AG08396 (cell line): Measurements from ENCODE around the gene AK5.

Experiments
- DNase-seq: peaks from one replicate; pipeline ENCODE4 v3.0.0; 2012; ENCODE audit warnings: low spot score, mixed read lengths

The AK5 gene

DNA sequence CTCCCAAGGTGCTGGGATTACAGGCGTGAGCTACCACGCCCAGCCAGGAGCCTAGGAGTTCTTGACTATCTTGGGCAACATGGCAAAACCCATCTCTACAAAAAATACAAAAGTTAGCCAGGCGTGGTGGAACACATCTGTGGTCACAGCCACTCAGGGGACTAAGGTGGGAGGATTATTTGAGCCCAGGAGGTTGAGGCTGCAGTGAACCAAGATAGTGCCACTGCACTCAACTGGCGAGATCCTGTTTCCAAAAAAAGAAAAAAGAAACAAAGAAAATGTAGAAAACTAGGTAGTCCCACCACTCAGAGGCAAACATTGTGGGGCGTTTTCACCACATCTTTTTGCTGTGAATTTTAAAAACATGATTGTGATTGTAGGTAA is 259.3 kb downstream of the AK5 start:
- DNase-seq = no peak

DNA sequence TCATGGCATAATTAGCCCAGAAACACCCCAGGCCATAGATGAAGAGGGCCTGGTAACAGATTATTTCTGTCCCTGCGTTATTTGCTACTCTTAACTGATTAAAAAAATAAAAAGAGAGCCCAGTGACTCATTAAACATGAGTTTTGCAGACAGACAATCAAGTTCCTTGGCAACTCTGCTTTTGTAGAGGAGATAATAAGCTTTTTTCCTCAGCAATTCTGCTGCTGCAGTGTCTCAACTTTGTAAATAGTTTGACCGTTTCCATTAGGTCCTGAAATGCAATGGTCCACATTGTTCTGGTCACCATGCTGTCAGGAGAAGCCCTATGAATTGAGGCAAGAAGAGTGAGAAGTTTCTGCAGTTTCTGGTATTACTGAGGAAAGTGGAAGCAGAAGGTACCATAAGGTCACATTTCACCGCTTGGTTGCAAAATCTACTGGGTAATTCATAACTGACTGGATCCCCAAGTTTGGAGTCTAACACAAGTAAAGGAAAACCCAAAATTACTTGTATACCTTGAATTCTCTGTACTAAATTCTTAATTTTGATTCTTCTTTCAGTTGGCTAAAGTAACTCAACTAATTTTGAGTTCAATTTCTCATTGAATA is 261.1 kb downstream of the AK5 start:
- DNase-seq = no peak

DNA sequence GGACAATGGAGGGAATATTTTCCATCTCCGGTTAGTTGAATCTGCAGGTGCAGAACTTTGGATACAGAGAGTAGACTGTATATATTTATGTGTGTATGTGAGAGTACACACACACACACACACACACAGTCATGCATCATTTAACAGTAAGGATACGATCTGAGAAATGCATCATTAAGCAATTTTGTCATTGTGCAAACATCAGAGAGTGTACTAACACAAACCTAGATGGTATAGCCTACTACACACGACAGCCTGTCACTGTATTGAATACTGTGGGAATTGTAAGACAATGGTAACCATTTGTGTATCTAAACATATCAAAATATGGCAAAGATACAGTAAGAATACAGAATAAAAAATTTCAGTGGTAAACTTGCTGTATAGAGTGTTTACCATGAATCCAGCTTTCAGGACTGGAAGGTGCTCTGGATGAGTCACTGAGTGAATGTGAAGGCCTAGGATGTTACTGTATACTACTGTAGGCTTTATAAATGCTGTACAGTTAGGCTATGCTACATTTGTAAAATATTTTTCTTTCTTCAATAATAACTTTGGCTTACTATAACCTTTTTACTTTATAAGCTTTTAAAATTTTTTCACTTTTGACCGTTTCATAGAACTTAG is 262.1 kb downstream of the AK5 start:
- DNase-seq = no peak

DNA sequence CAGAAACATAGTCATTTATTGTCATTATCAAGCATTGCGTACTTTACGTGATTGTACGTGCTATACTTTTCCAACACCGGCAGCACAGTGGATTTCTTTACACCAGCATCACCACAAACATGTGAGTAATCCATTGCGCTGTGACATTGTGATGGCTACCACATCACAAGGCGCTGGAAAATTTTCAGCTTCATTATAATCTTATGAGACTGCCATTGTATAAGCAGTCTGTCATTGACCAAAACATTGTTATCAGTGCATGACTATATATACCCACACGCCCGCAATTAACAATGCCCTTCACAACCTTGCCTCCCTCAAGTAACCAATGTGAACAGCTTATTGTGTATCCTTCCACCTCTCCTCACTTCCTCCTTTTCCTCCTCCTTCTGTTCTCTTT is 263.0 kb downstream of the AK5 start:
- DNase-seq = no peak

DNA sequence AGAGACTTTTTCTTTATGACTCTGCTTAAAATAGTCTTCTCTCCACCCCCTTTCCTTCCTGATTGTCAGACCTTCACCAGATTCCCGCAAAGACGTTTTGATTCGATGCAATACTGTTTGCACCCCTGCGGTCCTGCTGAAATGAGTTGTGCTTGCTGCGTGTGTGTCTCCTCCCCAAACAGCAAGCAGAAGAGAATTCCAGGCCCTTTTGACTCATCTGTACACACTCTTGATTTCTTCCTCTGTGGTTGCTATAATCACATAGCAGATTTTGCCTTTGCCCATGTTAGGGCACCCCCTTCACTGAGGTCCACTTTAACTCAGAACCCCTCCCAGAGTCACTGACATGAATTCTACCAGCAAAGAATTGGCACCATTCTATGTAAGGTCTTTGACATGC is 264.2 kb downstream of the AK5 start:
- DNase-seq = no peak

DNA sequence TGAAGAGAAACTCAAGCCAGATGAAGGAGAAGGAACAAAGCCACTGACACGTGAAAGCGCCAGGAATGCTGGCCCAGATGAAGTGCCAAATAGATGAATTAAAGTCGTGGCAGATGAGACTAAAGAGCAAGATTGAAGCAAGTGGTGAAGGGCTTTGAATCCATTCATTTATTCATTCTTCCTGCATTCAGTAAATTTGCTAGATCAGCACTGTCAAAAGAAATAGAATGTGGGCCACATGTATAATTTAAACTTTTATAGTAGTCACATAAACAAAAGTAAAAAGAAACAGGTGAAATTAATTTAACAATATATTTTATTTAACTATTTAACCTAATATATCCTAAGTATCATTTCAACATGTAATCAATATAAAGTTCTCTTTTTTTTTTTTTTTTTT is 265.1 kb downstream of the AK5 start:
- no peak for DNase-seq

DNA sequence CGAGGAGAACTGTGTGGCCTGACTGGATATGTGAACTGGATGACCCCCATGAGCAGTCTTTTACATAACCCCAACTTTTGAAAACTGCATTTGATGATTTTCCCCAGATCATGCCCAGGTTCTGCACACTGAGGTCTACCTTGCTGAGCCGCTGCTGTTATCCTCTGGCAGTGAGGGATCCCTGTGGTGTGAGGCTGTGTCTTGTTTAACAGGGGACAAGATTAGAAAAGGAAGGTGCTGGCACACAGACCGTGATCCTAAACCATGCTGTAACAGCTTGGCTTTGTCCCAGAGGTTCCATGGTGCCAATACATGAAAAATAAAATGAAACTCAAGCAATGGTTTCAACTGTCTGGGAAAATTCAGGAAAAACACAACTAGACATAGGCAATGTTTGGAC is 266.5 kb downstream of the AK5 start:
- no peak for DNase-seq

DNA sequence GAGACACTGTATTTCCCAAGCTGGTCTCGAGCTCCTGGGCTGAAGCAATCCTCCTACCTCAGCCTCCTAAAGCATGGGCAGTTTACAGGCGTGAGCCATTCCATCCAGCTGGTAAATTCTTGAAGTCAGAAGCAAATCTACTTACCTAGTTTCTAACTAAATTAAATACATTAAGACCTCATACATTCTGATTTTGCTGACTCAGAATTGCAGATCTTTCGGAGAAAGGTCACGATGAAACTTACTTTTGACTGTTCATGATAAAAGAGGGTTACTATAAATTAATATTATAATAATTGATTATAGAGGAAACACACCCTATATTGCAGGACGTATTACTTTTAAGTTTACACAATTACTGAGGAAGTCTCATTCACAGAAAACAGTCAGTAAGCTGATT is 268.3 kb downstream of the AK5 start:
- DNase-seq = no peak

DNA sequence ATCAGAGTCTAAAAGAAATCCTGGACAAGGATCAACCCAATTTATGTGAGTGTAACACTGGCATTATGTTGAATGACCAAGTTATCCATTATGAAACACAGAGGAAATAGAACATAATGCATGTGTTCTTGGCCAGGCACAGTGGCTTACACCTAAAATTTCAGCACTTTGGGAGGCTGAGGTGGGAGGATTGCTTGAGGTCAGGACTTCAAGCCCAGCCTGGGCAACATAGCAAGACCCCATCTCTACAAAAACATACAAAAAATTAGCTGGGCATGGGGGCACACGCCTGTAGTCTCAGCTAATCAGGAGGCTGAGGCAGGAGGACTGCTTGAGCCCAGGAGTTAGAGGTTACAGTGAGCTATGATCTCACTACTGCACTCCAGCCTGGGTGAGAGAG is 270.8 kb downstream of the AK5 start:
- DNase-seq = no peak

DNA sequence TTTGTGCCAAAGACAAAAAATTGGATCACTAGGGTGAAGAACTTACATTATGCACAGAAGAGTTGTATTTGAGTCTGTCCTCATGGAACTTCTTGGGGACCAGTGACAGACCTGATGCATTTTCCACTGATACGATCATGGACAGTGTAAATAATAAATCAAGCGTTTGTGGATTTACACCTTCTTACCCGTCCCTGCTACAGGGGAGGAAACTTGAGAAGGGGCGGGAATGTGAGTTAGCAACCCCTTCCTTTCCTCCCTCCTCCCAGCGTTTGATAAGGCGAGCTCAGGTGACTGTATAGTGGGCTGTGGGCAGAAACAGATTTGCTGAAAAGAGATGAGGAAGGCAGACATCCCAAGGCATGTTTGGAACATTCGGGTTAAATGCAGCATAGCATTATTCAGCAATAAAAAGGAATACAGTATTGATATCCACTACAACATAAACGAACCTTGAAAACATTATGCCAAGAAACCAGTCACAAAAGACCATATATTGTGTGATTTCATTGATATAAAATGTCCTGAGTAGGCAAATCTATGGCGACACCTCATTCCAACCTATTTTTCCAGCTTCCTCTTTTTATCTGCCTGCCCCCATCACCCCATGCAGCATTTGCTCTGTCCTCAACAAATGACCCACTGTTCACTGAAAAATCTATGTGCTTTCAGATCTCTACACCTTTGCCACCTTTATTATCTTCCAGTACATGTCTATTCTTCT is 271.9 kb downstream of the AK5 start:
- DNase-seq = no peak

DNA sequence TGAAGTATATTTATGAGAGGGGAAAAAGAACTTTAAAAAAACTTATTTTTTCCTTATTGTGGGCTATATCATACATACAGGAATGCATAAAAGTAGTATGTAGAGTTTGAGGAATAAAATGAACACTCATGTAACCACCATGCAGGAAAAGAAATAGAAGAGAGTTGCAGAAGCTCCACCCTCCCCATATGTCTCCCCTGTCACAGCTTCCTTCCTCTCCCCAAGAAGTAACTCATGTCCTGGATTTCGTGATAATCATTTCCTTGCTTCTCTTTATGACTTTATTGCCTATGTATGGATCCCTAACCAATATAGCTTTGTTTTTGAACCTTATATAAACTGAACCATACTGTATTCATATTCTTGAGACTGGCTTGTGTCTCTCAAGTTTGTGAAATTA is 274.2 kb downstream of the AK5 start:
- no peak for DNase-seq

DNA sequence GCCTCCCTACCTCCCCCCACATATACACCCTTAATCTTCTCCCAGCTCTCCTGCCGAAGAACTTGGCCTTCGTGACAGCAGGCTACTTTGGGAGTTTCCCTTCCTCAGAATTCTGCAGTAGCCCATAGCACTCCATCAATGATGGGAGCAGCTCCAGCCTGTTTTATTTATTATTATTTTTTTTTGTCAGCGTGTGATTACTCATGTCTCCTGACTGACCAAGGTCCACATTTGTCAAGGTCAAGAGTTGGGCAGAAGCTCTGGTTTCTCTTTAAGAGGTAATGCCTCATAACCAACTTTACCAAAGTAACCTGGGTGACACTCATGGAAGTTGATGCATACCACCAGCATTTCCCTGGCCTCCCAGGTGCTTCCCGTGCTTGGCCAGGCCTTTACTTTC is 275.2 kb downstream of the AK5 start:
- no peak for DNase-seq

DNA sequence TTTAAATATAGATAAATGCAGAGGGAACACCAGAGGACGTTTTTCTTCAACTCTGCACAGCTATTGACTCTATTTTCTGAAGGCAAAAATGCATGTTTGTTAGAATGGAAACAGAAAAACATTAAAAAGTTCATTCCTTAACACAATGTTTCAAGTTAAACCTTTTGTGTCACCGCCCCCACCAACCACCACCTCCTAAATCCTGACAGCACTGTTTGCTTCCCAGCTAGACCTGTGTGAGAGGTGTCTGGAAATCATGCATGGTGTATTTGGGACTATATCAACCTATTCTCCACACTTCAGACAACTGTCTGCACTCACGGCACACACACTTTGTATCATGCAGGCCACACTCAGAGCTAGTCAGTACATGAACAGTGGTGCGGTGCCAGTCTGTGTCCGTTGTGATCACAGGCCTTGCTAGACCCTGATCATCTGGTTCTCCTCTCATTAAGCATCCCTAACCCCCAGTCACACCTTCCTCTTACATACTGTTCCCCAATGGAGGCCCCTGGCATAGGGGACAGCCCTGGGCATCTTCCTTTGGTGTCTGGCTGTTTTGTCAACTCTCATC is 276.9 kb downstream of the AK5 start:
- DNase-seq = no peak

DNA sequence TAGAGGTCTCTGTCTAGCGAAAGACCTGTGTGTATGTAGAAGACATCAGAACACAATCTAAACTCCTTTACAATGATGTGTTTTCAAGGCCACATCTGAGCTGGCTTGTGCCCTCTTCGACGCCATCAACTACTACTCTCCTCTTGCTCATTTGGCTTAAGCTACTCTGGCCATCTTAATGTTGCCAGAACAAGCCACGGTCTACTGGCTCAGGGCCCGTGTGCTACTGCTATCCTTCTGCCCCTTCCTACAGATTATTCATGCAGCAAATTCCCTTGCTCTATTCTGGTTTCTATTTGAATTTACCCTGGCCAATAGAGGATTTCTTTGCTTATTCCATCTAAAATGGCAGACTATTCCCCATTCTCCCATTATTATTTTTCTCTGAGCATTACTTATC is 278.9 kb downstream of the AK5 start:
- no peak for DNase-seq

DNA sequence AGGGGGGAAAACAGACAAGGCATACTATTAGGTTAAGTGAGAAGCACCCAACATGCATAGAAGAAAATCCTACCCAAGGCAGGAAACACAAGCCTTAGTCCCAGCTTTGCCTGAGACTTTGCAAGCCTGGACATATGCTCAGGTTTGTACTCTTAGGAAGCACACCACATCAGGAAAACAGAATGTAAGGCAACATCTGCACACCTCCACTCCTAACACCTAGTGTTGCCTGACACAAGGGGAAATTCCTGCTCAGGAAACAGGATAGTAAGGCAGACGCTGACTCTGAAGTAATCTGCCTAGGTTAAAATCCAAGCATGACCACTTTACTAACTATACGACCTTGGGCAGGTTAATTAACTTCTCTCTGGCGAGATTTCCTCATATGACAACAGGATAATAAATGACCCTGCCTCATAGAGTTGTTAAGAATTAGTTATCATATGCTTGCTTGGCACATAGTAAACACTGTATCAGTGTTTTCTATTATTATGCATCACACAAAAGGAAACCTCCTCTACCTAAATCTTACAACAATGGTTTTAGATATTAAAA is 280.9 kb downstream of the AK5 start:
- no peak for DNase-seq

DNA sequence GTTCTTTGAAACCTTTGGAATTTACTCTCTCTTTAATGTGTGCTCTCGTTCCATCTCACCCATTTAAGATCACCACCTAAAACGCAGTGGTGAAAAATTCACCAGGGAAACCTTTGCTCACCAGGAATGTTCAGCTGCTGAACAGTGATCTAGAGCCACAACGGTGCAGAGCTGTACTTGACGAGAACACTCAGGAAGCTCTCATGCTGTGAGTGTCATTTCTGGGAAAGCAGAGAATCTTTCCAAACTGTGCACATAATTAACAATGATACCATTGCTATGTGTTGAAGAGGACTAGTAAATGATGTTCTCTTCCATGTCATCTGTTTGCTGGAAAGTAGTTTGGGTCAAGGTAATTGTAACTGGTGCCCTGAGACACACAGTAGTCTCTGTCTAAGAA is 283.5 kb downstream of the AK5 start:
- DNase-seq = no peak

DNA sequence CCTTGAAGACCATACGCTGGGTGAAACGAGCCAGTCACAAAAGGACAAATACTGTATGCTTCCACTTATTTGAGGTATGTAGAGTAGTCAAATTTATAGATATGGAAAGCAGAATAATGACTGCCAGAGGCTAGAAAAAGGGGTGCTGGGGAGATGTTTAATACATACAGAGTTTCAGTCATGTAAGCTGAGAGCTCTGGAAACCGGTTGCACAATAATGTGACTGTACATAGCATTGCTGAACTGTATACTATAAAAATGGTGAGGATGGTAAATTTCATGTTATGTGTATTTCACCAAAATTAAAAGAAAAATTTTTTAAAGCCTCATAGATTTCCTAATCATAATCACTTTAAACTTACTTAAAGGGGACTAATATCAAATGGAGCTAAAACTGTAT is 289.8 kb downstream of the AK5 start:
- no peak for DNase-seq

DNA sequence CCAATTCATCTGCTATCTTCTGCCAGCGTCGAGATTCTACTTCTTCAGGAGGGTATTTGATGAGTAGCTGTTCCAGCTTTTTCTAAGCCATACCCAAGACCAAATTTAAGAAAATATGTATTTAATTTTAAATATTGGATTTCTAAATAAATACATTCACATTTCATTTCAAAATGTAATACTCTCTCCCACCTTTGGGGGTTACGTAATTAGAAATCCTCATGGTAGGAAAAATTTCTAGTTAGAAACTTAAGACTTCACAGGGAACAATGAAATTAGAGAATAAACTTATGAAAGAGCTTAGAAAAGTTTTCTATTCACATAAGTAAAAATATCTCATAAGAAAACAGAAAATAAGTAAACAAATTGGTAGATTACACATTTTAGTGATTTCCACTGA is 297.7 kb downstream of the AK5 start:
- DNase-seq = no peak

DNA sequence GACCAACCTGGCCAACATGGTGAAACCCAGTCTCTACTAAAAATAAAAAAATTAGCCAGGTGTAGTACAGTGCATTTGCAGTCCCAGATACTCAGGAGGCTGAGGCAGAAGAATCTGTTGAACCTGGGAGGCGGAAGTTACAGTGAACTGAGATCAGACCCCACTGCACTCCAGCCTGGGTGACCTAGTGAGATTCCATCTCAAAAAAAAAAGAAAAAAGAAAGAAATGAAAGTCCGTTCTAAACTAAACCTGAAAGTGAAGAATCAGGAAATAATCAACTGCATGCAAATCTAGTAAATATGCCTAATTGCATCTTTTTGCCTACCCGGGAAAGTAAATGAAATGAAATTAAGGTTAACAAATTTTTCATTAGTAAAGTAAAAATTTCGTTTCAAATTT is 301.1 kb downstream of the AK5 start:
- DNase-seq = no peak

DNA sequence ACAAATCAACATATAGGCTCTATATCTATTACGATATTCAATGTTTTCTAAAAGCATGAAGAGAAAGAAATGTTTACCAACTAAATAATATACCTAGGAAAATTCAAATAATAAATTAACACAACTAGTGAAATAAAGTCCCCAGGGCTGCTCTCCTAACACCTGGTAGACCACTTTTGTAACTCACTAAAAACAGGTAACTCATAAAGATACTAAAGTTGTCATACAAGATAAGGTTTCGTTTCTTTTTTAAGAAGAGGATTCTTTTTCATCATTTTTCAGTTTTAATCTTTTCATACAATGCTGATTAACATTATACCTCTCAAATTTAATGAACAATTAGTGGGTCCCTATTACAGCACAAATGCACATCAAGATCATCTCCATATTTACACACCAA is 301.7 kb downstream of the AK5 start:
- DNase-seq = no peak

DNA sequence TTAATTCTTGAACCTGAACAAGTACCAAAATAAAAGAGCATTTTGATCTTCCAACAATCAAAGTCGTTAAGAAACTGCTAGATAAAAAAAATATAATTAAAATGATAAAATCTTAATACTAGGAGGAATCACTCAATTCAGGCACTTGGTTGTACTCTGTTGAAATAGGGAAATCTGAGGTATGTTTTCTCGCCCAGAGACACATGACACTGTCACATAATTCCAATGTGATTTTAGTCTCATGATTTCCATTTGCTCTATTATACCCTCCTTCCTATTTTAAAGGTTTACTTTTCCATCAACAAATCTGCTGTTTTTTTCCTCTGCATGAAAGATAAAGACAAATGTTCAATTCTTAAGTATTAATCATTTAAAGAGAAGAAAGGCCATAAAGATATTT is 303.1 kb downstream of the AK5 start:
- no peak for DNase-seq

DNA sequence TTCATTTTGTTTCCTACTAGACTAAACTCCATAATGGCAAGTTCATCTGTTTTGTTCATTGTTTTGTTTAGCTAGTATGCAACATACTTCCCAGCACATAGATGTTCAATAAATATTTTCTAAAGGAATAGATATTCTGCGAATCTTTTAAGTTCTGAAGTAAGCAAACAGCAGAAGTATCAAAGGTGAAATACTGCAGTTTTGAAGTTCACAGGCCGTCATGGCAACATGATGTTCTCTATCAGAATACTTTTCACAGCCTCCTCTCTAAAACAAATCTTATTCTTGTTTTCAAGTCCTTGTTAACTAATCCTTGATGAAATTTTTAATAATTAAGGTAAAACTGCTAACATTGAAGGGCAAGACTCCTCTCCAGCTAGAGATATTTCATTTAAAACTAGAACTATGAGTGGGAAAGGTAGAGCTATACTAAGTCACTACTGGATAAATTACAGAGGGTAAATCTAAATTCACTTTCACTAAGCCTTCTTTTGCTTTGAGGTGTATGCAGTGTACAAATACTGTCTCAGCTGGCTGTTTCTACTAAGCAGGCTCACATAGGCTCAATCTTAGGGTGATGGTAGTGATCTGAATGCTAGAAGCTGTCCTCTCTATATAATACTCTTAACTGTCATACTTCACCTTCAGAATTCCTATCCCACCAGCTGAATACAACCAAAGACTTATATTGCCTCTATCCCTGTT is 303.9 kb downstream of the AK5 start:
- no peak for DNase-seq

DNA sequence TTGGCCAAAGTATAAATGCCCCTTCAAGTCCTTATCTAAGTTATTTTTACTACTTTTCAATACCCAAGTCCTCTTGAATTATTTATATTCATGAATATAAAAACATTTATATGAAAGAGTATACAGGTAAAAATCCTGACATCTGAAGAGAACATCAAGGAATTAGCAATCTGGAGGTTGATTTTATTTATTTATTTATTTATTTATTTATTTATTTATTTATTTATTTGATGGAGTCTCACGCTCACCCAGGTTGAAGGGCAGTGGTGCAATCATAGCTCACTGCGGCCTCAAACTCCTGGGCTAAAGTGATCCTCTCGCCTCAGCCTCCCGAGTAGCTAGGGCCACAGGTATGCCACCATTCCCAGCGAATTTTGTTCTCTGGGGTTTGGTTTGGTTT is 307.4 kb downstream of the AK5 start:
- no peak for DNase-seq
